Stimulated activated CD4-positive, alpha-beta T cell treated with anti-CD3 and anti-CD28 coated beads, Interleukin-1b, Interleukin-23, amount 100 ng/mL, for 4 hours (primary cell): Measurements from ENCODE around the gene YY2.
"Not testable (repeated sequence)": the region's sequence is repeated elsewhere in the genome, so short reads cannot be mapped to it uniquely, and the experiment has no call there.

Experiments used
- DNase-seq, 2 donors: peaks; one replicate each; pipeline ENCODE4 v3.0.0-alpha.2; 2020; ENCODE audit warnings: low read depth in 2 of 2

YY2 gene

GRCh38 chrX:21874182-21874581 is 18.4 kb downstream of the YY2 start:
- not testable (repeated sequence) for DNase-seq

GRCh38 chrX:21875013-21875412 is 19.2 kb downstream of the YY2 start:
- DNase-seq, result no peak

- DNase-seq, result no peak
Observed at GRCh38 chrX:21881881-21882574, 26.2 kb downstream of the YY2 start.

GRCh38 chrX:21883258-21883657 is 27.5 kb downstream of the YY2 start:
- DNase-seq, result no peak

GRCh38 chrX:21885568-21885967 is 29.8 kb downstream of the YY2 start:
- no peak for DNase-seq

- no peak for DNase-seq
Observed at GRCh38 chrX:21905313-21905712, 49.5 kb downstream of the YY2 start.

GRCh38 chrX:21905953-21906352 is 50.2 kb downstream of the YY2 start:
- DNase-seq, result no peak

- DNase-seq, result no peak
Observed at GRCh38 chrX:21907260-21907659, 51.5 kb downstream of the YY2 start.
